ENCODE results near the gene SERTAD3.

- TF ChIP-seq, protein P1, sequence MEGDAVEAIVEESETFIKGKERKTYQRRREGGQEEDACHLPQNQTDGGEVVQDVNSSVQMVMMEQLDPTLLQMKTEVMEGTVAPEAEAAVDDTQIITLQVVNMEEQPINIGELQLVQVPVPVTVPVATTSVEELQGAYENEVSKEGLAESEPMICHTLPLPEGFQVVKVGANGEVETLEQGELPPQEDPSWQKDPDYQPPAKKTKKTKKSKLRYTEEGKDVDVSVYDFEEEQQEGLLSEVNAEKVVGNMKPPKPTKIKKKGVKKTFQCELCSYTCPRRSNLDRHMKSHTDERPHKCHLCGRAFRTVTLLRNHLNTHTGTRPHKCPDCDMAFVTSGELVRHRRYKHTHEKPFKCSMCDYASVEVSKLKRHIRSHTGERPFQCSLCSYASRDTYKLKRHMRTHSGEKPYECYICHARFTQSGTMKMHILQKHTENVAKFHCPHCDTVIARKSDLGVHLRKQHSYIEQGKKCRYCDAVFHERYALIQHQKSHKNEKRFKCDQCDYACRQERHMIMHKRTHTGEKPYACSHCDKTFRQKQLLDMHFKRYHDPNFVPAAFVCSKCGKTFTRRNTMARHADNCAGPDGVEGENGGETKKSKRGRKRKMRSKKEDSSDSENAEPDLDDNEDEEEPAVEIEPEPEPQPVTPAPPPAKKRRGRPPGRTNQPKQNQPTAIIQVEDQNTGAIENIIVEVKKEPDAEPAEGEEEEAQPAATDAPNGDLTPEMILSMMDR (IDR thresholded peaks at IDR 0.05), result no peak
- TF ChIP-seq POLR2AphosphoS5 (IDR thresholded peaks at IDR 0.05), result no peak
These were observed 28.4 kb upstream of the SERTAD3 start for GRCh38 chr19:40472516-40472915.
